ENCODE results near the gene GDF15.
"Not testable (repeated sequence)": the region's sequence is repeated elsewhere in the genome, so short reads cannot be mapped to it uniquely, and the experiment has no call there.

Gene GDF15

GRCh38 chr19:18393836-18394235, 7.9 kb downstream of the GDF15 start:
- no peak for DNase-seq

GRCh38 chr19:18396471-18397241, 10.7 kb downstream of the GDF15 start:
- no peak for DNase-seq

DNA sequence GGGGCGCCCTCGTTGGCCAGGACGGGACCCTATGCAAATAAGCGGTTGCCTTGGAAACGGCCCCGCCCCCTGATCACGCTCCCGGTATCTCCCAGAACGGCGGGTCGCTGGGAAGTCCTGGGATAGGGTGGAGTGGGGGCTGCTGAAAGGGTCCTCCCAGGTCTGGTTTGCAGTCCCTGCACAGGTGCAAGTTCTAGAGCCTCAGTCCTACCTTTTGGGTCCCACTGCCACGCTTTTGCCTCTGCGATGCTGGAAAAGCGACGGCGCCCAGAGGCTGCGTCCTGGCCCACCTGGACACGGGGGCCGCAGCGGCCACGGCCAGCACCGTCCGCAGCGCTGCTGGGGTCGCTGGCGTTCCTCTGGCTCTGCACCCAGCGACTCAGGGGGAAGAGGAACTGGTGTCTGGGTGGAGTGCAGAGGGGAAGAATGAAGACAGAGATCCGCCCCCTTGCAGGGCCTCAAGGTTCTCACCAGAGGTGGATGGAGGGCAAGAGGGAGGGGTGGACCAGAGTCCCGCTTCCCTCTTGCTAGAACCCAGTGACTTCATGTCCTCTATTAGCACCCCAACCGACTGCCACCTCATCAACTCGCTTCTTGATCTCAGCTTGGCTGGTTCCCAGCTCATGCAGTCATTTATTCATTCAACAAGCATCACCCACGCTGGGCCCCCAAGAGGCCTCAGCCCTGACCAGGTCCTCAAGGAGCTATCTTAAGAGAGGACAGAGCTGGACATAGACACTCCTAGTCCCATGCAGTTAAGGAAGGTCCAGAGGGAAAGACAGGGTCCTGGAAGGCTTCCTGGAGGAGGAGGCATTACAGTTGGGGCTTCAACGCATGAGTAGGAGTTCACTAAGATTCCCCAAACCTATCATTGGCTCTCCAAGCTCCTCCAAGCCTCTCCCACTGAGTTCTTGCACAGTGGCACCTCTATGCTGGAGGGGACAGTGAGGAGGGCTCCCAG, 11.6 kb downstream of the GDF15 start, which contains the start of gene LRRC25:
LRRC25 (minus strand) TSS at position 381 of the 961 bp plus-strand sequence. CDS start 659 bp downstream, outside the sequence.
- DNase-seq = no peak

DNA sequence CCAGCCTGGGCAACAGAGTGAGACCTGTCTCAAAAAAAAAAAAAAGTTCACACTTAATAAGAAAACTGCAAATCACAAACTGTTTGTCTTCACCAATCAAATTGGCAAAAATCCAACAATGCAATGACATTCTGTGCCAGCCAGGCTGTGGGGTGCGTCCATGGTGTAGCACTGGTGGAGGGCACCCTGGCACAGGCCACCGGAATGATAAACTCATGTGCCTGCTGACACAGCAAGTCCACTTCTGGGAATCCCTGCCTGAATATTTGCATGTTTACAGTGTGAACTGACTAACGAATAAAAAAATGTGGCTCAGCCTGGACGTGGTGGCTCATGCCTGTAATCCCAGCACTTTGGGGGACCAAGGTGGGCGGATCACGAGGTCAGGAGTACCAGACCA, 13.1 kb downstream of the GDF15 start:
- DNase-seq = no peak

DNA sequence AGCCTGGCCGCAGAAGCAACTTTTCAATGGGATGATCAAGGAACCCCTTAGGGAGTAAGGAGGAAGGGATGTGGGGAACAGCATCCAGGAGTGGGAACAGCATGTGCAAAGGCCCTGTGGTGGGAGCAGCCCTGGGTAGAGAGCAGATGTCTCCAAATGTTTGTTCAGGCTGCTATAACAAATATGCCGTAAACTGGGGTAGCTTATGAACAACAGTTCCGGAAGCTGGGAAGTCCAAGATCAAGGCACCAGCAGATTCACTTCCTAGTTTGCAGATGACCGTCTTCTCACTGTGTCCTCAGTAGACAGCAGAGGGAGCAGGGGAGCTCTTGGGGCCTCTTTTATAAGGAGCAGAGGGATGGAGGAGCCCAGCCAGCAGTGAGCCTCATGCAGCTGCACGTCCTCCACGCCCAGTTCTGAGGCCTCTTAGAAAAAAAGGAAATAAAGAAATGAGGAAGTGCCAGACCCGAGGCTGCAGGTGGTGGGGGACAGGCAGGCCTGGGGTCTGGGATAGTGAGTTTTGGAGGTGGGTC, 15.7 kb downstream of the GDF15 start:
- no peak for DNase-seq

- not testable (repeated sequence) for DNase-seq
Observed at GRCh38 chr19:18402455-18403248, 16.7 kb downstream of the GDF15 start.

GRCh38 chr19:18405754-18406153, 19.8 kb downstream of the GDF15 start:
- not testable (repeated sequence) for DNase-seq

DNA sequence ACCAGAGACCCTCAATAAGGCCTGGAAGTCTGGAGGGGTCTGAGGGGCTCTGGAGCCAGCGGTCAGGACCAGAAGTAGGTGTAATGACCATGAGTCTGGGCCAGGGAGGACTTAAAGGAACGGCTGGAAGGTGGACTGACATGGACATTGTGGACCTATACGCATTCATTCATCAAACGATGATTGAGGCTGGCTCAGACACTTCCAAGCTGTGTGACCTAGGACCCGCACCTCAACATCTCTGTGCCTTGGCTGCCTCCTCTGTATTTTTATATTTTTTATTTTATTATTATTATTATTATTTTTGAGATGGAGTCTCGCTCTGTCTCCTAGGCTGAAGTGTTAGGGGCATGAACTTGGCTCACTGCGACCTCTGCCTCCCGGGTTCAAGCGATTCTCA, 20.8 kb downstream of the GDF15 start:
- DNase-seq = no peak

DNA sequence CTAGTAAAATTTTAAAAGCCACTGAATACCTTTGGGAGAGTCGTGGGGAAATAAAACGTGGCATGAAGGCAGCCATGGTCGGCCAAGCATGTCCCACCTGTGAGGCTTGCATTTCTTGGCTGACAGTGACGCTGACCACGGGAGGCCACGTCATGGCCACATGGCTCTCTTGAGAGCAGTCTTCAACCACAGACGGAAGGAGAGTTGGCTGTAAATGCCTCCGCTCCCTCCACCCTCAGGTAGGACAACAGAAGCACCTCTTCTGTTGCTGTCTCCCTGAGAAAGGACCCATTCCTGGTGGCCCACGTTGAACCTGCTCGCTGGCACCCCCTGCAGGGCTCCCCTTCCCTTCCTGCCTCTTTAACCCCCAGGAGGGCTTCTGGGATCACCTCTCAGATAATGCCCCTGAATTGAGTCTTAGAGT, 22.1 kb downstream of the GDF15 start:
- DNase-seq = no peak

- no peak for DNase-seq
Observed at GRCh38 chr19:18412610-18413239, 26.8 kb downstream of the GDF15 start.

DNA sequence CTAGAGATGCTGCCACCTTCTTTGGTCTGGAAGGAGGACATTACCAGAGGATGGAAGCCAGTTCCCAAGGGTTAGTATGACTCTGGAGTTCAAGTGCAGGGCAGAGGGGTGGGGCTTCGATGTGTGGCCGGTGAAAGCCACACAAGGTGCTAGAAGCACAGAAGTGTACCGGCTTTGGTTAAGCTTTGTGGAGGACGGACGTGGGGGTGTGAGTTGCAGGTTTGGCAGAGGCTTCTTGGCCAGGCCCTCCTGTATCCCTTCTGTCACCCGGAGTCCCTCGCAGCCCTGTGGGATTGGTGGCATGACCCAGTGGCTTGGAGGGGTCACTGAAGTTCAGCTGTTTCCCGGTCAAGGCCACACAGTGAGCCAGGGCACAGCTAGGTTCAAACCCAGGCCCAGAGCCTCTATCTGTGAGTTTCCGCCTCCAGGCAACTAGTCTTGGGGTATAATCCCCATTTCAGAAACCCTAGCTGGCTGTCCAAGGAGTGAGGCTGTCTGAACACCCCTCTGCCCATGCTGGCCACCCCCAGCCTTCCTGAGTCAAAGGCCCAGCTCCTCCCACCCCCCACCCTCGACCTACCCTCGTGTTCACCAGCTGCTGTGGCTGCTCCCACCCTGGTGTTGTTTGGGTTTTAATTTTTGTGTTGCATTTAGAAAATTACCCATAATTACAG, 28.7 kb downstream of the GDF15 start:
- DNase-seq = no peak

DNA sequence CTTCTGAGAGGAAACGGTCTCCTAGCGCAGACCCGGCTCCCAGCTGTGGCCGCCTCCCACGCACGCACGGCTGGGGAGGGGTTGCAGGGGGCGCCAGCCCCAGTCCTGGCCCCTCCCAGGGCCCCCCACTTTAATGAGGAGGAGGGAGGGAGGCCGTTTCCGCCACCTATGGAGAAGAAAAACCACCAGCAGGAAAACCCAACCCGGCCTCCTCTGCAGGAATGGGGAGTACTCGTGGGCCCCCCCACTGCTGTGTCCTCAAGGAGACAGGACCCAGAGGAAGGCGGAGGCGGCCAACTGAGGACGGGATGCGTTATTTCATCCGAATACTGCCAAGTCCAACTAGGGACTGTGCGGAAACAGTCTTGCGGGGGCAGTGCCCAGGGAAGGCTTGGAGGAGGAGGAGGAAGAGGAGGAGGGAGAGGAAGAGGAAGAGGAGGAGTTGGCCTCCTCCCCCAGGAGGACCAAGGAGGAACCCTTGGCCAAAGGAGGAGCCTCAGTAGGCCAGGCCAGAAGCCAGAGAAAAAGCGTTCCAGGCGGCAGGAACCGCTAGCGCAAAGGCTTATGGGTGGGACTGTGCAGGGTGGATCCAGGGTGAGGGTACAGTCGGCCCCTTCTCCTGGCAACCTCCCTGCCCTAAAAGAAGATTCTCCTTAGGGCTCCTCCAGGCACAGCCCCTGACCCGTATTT, 29.4 kb downstream of the GDF15 start:
- DNase-seq = no peak

DNA sequence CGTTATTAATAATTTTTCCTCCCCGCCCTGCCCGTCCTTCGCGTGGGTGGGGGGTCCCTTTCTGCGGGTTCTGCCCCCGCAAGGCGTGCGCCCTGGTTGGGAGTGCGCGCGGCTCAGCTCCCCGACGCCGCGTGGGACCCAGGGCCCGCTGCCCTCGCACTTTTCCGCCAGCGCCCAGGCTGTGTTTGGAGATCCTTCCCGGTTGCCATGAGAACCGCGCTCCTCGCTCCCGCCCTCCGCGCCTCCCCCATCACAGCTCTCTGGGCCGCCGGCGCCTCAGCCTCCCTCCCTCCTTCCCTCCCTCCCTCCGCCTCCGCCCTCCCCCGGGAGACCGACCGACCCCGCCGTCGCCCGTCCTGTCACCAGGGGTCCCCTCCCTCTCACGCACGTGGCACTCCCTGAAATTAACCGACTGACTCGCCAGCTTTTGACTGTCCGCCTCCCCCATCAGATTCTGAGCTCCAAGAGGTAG, 30.9 kb downstream of the GDF15 start:
- DNase-seq = peak; percentile 41

DNA sequence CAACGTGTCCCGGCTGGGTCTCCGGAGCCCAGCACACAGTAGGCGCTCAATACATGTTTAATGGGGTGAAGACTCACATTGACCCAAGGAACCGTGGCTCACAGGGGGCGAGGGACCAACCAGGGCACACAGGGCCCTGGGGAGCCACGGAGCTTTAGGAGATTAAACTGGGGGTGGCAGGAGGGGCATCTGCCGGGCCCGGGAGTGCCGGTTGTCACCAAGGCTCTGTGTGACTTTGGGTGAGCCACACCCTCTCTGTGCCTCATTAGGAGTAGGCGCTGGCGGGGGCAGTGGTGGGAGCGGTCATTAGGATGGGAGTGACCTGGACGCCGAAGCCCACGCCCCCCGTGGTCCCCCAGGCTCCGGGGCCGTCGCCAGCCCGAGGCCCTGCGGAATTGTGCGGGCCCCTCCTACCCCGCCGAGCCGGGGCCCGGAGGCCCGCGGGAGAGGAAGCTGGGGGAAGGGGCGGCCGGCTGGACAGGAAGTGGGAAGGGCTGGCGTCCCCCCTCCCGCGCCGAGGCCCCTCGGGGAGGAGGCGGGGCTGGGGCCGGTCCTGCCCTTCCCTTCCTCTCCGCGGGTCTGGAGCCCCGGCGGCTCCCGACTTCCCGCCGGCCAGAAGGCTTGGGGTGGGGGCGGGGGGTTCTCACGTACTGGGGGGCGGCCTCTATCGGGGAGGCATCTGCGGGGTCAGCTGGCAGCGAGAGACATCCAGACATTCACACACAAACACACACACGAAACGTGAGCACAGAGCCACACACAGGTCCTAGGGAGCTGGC, 31.5 kb downstream of the GDF15 start:
- no peak for DNase-seq

DNA sequence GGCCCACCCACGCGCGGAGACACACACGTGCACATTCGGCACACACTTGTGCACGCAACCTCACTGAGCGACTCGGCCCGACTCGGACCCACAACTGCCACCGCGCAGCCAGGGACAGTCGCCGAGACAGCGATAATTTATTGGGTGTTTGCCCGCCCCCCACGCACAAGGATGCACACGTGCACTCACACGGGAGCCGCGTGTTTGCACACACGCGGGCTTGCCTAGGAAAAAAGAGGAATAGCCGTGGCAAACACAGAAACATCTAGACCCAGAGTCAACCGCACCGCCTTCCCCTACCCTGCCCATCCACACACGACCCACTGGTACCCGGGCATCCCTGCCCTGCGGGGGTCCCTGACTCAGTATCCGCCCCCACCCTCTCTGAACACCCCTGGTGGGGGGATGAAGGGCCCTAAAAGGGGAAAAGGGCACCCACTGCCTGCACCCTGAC, 32.1 kb downstream of the GDF15 start:
- DNase-seq = peak; percentile 52

- DNase-seq = no peak
Observed at GRCh38 chr19:18418483-18419194, 32.7 kb downstream of the GDF15 start.

DNA sequence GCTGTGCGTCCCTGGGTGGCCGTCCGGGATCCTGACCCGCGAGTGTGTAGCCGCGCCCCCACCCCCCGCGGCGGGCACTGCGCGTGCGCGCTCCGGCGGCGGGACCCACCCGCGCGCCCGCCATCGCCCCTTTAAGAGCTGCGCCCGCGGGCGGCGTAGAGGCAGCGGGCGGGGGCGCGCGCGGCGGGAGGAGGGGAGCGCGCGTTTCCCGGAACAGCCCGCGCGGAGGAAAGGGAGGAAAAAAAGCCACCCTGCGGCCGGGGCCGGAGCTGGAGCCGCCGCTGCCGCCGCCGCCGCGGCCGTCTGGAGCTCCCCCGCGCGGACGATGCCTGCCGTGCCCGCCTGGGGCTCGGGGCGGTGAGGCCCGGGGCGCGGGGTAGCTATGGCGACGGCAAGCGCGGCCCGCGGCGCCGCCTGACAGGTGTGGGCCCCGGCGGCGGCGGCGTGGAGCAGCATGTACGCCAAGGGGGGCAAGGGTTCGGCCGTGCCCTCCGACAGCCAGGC, 33.3 kb downstream of the GDF15 start, which contains the start of gene SSBP4:
SSBP4 (plus strand) TSS at position 204 of the 504 bp plus-strand sequence; CDS start at position 455, 251 bp downstream.
- DNase-seq = peak; percentile 71

DNA sequence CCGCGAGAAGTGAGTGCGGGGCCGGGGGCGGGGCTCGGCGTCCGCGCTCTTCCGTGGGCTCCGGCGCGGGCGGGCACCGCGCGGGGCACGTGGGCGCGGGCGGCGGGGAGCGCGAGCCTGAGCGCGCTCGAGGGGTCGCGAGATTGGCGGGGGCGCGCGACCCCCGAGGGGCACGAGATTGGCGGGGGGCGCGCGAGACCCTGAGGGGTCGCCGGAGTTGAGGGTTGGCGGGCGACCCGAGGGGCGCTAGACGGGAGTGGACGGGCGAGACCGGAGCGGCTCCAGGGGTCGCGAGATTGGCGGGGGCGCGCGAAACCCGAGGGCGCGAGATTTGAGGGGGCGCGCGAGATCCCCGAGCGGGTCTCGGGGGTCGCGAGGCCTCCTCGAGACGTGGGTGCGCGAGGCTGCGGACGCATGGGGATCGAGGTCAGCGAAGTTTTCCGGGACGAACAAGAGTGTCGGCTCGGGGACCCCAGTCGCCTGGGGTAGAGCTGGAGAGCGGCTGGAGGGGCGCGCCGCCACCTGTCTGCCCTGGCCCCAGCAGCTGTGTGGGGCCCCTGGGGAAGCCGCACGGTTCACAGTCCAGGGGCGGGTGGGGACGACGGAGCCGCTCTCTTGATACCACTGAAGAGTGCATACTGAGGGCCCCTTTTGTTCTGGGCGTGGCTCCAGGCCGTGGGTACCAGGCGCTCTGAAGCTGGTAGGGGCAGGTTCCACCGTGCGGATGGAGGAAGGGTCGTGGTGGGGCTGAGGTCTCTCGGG, 33.9 kb downstream of the GDF15 start:
- DNase-seq = peak; percentile 50
